Measurements from ENCODE around the gene RAB38.

The RAB38 gene

GRCh38 chr11:88169471-88169870 lies 5.8 kb downstream of the RAB38 start:
- DNase-seq, result no peak

GRCh38 chr11:88167853-88168252 lies 7.4 kb downstream of the RAB38 start:
- no peak for DNase-seq

- DNase-seq, result no peak
Measured at GRCh38 chr11:88164806-88165585, 10.2 kb downstream of the RAB38 start.

- no peak for DNase-seq
Measured at GRCh38 chr11:88164320-88164719, 10.9 kb downstream of the RAB38 start.

GRCh38 chr11:88158081-88158480 lies 17.2 kb downstream of the RAB38 start:
- no peak for DNase-seq

- DNase-seq, result no peak
Measured at GRCh38 chr11:88157370-88157769, 17.9 kb downstream of the RAB38 start.

- DNase-seq, result no peak
Measured at GRCh38 chr11:88152381-88152780, 22.9 kb downstream of the RAB38 start.

- DNase-seq, result no peak
Measured at GRCh38 chr11:88151709-88152265, 23.5 kb downstream of the RAB38 start.

GRCh38 chr11:88146106-88146505 lies 29.1 kb downstream of the RAB38 start:
- no peak for DNase-seq

GRCh38 chr11:88139865-88140264 lies 35.4 kb downstream of the RAB38 start:
- no peak for DNase-seq

- no peak for DNase-seq
Measured at GRCh38 chr11:88131764-88132470, 43.3 kb downstream of the RAB38 start.

GRCh38 chr11:88122956-88123355 lies 52.3 kb downstream of the RAB38 start:
- DNase-seq, result no peak

- no peak for DNase-seq
Measured at GRCh38 chr11:88119561-88119960, 55.7 kb downstream of the RAB38 start.

GRCh38 chr11:88117281-88117858 lies 57.9 kb downstream of the RAB38 start:
- no peak for DNase-seq

- DNase-seq, result no peak
Measured at GRCh38 chr11:88115828-88116755, 59.2 kb downstream of the RAB38 start.

GRCh38 chr11:88114486-88115045 lies 60.7 kb downstream of the RAB38 start:
- DNase-seq, result no peak

- DNase-seq, result no peak
Measured at GRCh38 chr11:88106666-88107065, 68.6 kb downstream of the RAB38 start.

- DNase-seq, result no peak
Measured at GRCh38 chr11:88105951-88106350, 69.3 kb downstream of the RAB38 start.

- no peak for DNase-seq
Measured at GRCh38 chr11:88105526-88105925, 69.7 kb downstream of the RAB38 start.

GRCh38 chr11:88104408-88104807 lies 70.8 kb downstream of the RAB38 start:
- no peak for DNase-seq

GRCh38 chr11:88103337-88104206 lies 71.7 kb downstream of the RAB38 start:
- DNase-seq, result peak; percentile 82 to 89
